Embryonic facial prominence (tissue), 1 donor: Measurements from ENCODE around the gene PRXL2B.
"Not testable (repeated sequence)": the region's sequence is repeated elsewhere in the genome, so short reads cannot be mapped to it uniquely, and the experiment has no call there.

Experiments used
- DNase-seq: peaks from one replicate; pipeline ENCODE4 v3.0.0-alpha.2; 2016; ENCODE audit errors: extremely low spot score

PRXL2B gene

GRCh38 chr1:2564006-2564814 is 22.4 kb upstream of the PRXL2B start:
- no peak for DNase-seq

- no peak for DNase-seq
Observed at GRCh38 chr1:2564815-2565374, 21.7 kb upstream of the PRXL2B start.

GRCh38 chr1:2566101-2567045 is 20.2 kb upstream of the PRXL2B start:
- DNase-seq, result no peak

GRCh38 chr1:2567083-2567679 is 19.4 kb upstream of the PRXL2B start:
- no peak for DNase-seq

- not testable (repeated sequence) for DNase-seq
Observed at GRCh38 chr1:2568187-2568816, 18.3 kb upstream of the PRXL2B start.

GRCh38 chr1:2569060-2569459 is 17.5 kb upstream of the PRXL2B start:
- DNase-seq, result no peak

- DNase-seq, result not testable (repeated sequence)
Observed at GRCh38 chr1:2569703-2570102, 16.9 kb upstream of the PRXL2B start.

- no peak for DNase-seq
Observed at GRCh38 chr1:2570332-2570731, 16.2 kb upstream of the PRXL2B start.

GRCh38 chr1:2571348-2571747 is 15.2 kb upstream of the PRXL2B start:
- no peak for DNase-seq

GRCh38 chr1:2573250-2573920 is 13.2 kb upstream of the PRXL2B start:
- DNase-seq, result no peak

GRCh38 chr1:2574350-2574749 is 12.2 kb upstream of the PRXL2B start:
- DNase-seq, result no peak

- no peak for DNase-seq
Observed at GRCh38 chr1:2575801-2576663, 10.5 kb upstream of the PRXL2B start.

- not testable (repeated sequence) for DNase-seq
Observed at GRCh38 chr1:2577565-2578075, 9.0 kb upstream of the PRXL2B start.

GRCh38 chr1:2578758-2579118 is 7.8 kb upstream of the PRXL2B start:
- DNase-seq, result no peak

GRCh38 chr1:2580691-2581090 is 5.9 kb upstream of the PRXL2B start:
- no peak for DNase-seq

- no peak for DNase-seq
Observed at GRCh38 chr1:2582391-2582790, 4.2 kb upstream of the PRXL2B start.

GRCh38 chr1:2583331-2583791 is 3.2 kb upstream of the PRXL2B start:
- no peak for DNase-seq

- no peak for DNase-seq
Observed at GRCh38 chr1:2583871-2584351, 2.7 kb upstream of the PRXL2B start.

GRCh38 chr1:2584686-2585317 is 1.8 kb upstream of the PRXL2B start:
- DNase-seq, result no peak
